PC-9 (cell line): ENCODE data around the gene LARP4. TPM values are rescaled to one million over a fixed set of nuclear protein-coding genes. Genes with fewer than 3 reads are reported as not detected.
A peak's percentile ranks its signal among the peaks of the same experiment; 100 is the strongest.

Experiments used
- BruUV-seq: library from RNA; stranded (reverse); fragments of 400-500 nt; replicated peaks from 2 replicates; lab custom pipeline; 2021; lab: Mats Ljungman, UMichigan
- CTCF ChIA-PET: fragments of 300-600 bp; sonication (Branson Sonifier 250); formaldehyde crosslinking; loops from one replicate; lab custom pipeline; 2022; ENCODE audit warnings: antibody characterized with exemption; lab: Charles Lee
- POLR2A ChIA-PET: fragments of 300-600 bp; sonication (Branson Sonifier 250); formaldehyde crosslinking; loops from one replicate; lab custom pipeline; 2022; ENCODE audit warnings: antibody characterized with exemption; ENCODE audit not compliant: unreplicated experiment; lab: Charles Lee
- DNase-seq, 2 experiments: peaks; one replicate each; pipeline versions ENCODE4 v3.0.0 to v3.0.0-alpha.2; 2015 to 2022; ENCODE audit warnings: mixed read lengths in 1 of 2
- H2AFZ ChIP-seq: fragments of 200-600 bp; sonication (generic); 2 replicates; pipeline ENCODE4 v1.8.1; 2017; ENCODE audit warnings: antibody characterized with exemption
- H3F3A ChIP-seq: fragments of 200-600 bp; sonication (generic); 2 replicates; pipeline ENCODE4 v1.8.1; 2017; ENCODE audit warnings: antibody characterized with exemption, mild to moderate bottlenecking, low read depth; ENCODE audit not compliant: insufficient read depth
- H3K27ac ChIP-seq: fragments of 200-600 bp; sonication (generic); 2 replicates; pipeline ENCODE4 v1.6.1; 2016; ENCODE audit warnings: mixed run types
- H3K27me3 ChIP-seq: fragments of 200-600 bp; sonication (generic); 2 replicates; pipeline ENCODE4 v1.6.1; 2016; ENCODE audit warnings: low read depth, mixed run types; ENCODE audit not compliant: insufficient read depth
- H3K36me3 ChIP-seq: fragments of 200-600 bp; sonication (generic); 2 replicates; pipeline ENCODE4 v1.6.1; 2016; ENCODE audit warnings: low read depth, mixed run types
- H3K4me1 ChIP-seq: fragments of 200-600 bp; sonication (generic); replicated peaks from 2 replicates; pipeline ENCODE4 v1.6.1; 2016; ENCODE audit warnings: mixed run types; ENCODE audit not compliant: insufficient read depth
- H3K4me2 ChIP-seq: fragments of 200-600 bp; sonication (generic); 2 replicates; pipeline ENCODE4 v1.6.1; 2017; ENCODE audit warnings: mixed run types
- H3K4me3 ChIP-seq: fragments of 200-600 bp; sonication (generic); 2 replicates; pipeline ENCODE4 v1.6.1; 2016; ENCODE audit warnings: mixed run types
- H3K79me2 ChIP-seq: fragments of 200-600 bp; sonication (generic); 2 replicates; pipeline ENCODE4 v1.6.1; 2017; ENCODE audit warnings: low read depth, mixed run types
- H3K9me2 ChIP-seq: fragments of 200-600 bp; sonication (generic); 2 replicates; pipeline ENCODE4 v1.8.1; 2017; ENCODE audit warnings: mild to moderate bottlenecking; ENCODE audit not compliant: insufficient read depth
- H3K9me3 ChIP-seq: fragments of 200-600 bp; sonication (generic); 2 replicates; pipeline ENCODE4 v1.8.1; 2016; ENCODE audit warnings: low read depth; ENCODE audit not compliant: insufficient read depth
- H4K20me1 ChIP-seq: fragments of 200-600 bp; sonication (generic); 2 replicates; pipeline ENCODE4 v1.8.1; 2017; ENCODE audit not compliant: insufficient read depth
- EZH2 ChIP-seq: fragments of 200-600 bp; sonication (generic); IDR thresholded peaks from 2 replicates; pipeline ENCODE4 v1.8.0; 2017; ENCODE audit warnings: antibody characterized with exemption, low read depth
- intact Hi-C: fragments of 100-400 bp; cut with micrococcal nuclease; formaldehyde crosslinking; loops from one replicate; pipeline ENCODE4 v1.10.0; 2022; ENCODE audit not compliant: unreplicated experiment
- total RNA-seq: library from RNA; stranded (reverse); gene quantifications from 2 replicates; pipeline ENCODE4 v1.2.3, GENCODE V29; 2021
- TF ChIP-seq, protein P1 (sequence below): fragments of 200-600 bp; sonication (generic); conservative IDR thresholded peaks from 2 replicates; pipeline ENCODE4 v1.6.1; 2017; ENCODE audit warnings: mixed run types, antibody characterized with exemption, mild to moderate bottlenecking, moderate library complexity

The LARP4 gene
- total RNA-seq, 1 experiment from 2014 or later = 74.2 TPM

DNA sequence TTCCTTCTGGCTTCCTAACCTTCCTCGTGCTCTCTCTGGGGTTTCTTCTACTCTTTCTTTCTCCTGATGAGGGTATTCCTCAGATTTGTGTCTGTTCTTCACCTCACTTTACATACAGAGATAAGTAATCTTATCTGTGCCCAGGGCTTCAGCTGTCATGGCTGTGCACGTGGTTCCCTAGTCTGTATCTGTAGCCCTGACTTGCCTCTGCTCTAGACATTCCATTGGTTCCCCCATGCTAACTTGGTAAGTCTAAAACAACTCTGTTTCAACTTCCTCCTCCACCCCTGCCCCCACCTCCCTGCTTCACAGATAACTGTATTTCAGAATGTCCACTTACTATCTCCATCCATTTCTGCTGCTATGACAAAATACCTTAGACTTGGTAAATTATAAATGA is 114.9 kb downstream of the LARP4 start:
- BruUV-seq = no TSS peak

DNA sequence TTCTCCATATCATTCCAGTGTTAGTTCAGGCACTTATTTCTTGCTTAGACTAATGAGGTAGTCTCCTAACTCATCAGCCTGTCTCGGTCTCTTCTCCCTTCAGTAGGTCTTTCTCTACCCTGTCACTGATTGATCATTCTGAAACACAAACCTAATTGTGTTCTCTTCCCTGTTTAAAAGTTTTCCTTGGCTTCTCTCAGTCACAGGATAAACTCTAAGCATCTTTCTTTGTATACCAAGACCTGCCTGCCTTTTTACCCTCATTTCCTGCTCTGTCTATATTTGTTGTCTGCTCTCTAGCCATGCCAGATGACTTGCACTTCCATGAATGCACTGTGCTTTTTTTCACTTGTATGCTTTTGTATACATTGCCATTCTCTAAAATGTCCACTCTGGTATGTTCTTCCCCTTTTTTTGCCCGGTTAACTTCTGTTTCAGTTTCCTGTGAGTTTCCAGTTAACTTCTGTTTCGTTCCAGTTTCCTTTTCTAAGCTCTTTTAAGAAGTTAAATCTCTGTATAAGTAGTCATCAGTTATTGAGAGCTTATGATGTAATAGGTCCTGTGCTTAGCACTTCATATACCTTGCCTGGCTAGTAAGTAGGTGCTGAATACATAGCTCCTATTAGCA is 116.8 kb downstream of the LARP4 start:
- Histone ChIP-seq H3F3A (0 out of 2 replicates have a peak, but pooled peaks cover 2% of the 10 kb centered on the region), H3K4me3 (no peak overlapping the region), H3K79me2 (peaks cover 96% of the 10 kb centered on the region), H3K36me3 (0 out of 2 replicates have a peak, but pooled peaks cover 3% of the 10 kb centered on the region), H2AFZ (no peak overlapping the region), H3K9me3 (no peaks in the 10 kb centered on the region), H3K4me2 (no peak overlapping the region), H3K4me1 (peaks cover 8% of the 10 kb centered on the region; the same call in 1 of the 2 replicates), H3K27me3 (no peaks in the 10 kb centered on the region), H3K9me2 (no peaks in the 10 kb centered on the region), H3K27ac (peak overlapping the region; percentile 67), H4K20me1 (no peaks in the 10 kb centered on the region)
- no peak for TF ChIP-seq EZH2
- TF ChIP-seq, protein P1, sequence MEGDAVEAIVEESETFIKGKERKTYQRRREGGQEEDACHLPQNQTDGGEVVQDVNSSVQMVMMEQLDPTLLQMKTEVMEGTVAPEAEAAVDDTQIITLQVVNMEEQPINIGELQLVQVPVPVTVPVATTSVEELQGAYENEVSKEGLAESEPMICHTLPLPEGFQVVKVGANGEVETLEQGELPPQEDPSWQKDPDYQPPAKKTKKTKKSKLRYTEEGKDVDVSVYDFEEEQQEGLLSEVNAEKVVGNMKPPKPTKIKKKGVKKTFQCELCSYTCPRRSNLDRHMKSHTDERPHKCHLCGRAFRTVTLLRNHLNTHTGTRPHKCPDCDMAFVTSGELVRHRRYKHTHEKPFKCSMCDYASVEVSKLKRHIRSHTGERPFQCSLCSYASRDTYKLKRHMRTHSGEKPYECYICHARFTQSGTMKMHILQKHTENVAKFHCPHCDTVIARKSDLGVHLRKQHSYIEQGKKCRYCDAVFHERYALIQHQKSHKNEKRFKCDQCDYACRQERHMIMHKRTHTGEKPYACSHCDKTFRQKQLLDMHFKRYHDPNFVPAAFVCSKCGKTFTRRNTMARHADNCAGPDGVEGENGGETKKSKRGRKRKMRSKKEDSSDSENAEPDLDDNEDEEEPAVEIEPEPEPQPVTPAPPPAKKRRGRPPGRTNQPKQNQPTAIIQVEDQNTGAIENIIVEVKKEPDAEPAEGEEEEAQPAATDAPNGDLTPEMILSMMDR = no peak
- DNase-seq = no peak
- POLR2A ChIA-PET = interaction anchor here (0.6 to 0.7 kb wide), 4 partner anchors 8 to 776 kb away, joined by 3 to 10 read pairs (median 6); partner anchors contain the start of gene TMBIM6
- CTCF ChIA-PET = no interaction called here
- no TSS peak for BruUV-seq
- intact Hi-C loops = no loop called here

More for the DNA sequence above, 114.9 kb downstream of the LARP4 start:
- Histone ChIP-seq H3K4me1 (peaks cover 8% of the 10 kb centered on the region; the same call in 1 of the 2 replicates), H3K9me2 (no peaks in the 10 kb centered on the region), H3K27ac (no peak overlapping the region), H3K4me3 (no peak overlapping the region), H3K27me3 (no peaks in the 10 kb centered on the region), H3K36me3 (no peaks in the 10 kb centered on the region), H4K20me1 (no peaks in the 10 kb centered on the region), H3K4me2 (no peak overlapping the region), H3F3A (0 out of 2 replicates have a peak, but pooled peaks cover 2% of the 10 kb centered on the region), H3K79me2 (peaks cover 99% of the 10 kb centered on the region), H2AFZ (no peak overlapping the region), H3K9me3 (no peaks in the 10 kb centered on the region)
- intact Hi-C loops = no loop called here
- DNase-seq = no peak
- POLR2A ChIA-PET = no interaction called here
- TF ChIP-seq, protein P1 = no peak
- TF ChIP-seq EZH2 = no peak
- CTCF ChIA-PET = no interaction called here

DNA sequence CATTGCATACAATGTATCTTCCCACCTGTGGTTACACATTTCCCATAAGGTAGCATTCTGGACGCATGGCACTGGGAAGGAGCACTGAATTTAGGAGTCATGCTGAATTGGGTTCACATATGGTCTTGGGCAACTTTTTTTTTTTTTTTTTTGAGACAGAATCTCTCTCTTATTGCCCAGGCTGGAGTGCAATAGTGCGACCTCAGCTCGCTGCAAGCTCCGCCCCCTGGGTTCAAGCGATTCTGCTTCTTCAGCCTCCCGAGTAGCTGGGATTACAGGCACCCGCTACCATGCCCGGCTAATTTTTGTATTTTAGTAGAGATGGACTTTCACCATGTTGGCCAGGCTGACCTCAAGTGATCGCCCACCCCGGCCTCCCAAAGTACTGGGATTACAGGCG is 117.4 kb downstream of the LARP4 start:
- no peak overlapping the region for H3K4me2 ChIP-seq
- no peaks in the 10 kb centered on the region for H4K20me1 ChIP-seq
- no peak for DNase-seq
- no peaks in the 10 kb centered on the region for H3K27me3 ChIP-seq
- intact Hi-C loops = no loop called here
- H3F3A ChIP-seq = peaks cover 2% of the 10 kb centered on the region; the same call in 1 of the 2 replicates
- POLR2A ChIA-PET = interaction anchor here (0.6 to 0.7 kb wide), 2 partner anchors 9 to 777 kb away, joined by 3 to 4 read pairs; partner anchors contain the start of gene TMBIM6
- peaks cover 8% of the 10 kb centered on the region; the same call in 1 of the 2 replicates for H3K4me1 ChIP-seq
- H3K79me2 ChIP-seq = peaks cover 94% of the 10 kb centered on the region
- BruUV-seq = no TSS peak
- CTCF ChIA-PET = no interaction called here
- H3K36me3 ChIP-seq = peaks cover 5% of the 10 kb centered on the region; the same call in 1 of the 2 replicates
- no peak for TF ChIP-seq EZH2
- TF ChIP-seq, protein P1 = no peak
- H3K9me2 ChIP-seq = no peaks in the 10 kb centered on the region
- H3K9me3 ChIP-seq = no peaks in the 10 kb centered on the region
- peak overlapping the region; percentile 67; the same call in 1 of the 2 replicates for H3K27ac ChIP-seq
- no peak overlapping the region for H3K4me3 ChIP-seq
- no peak overlapping the region for H2AFZ ChIP-seq
